Vagina (tissue), 2 donors: ENCODE data around the gene RUNX2.

ENCODE experiments used
- POLR2A ChIP-seq, 2 donors: fragments of 450-650 bp; IDR thresholded peaks; one replicate each; pipeline ENCODE4 v1.6.1; 2017; ENCODE audit warnings: antibody characterized with exemption in 2 of 2, mild to moderate bottlenecking in 2 of 2, moderate library complexity in 2 of 2
- TF ChIP-seq, protein P1 (sequence below), 3 experiments: fragments of 450-650 bp in 2 of 3; fragments of 200-600 bp in 1 of 3; sonication (generic) in 1 of 3; IDR thresholded peaks; one replicate each; pipeline ENCODE4 v1.5.1; 2017 to 2019; ENCODE audit warnings: antibody characterized with exemption in 3 of 3, mild to moderate bottlenecking in 2 of 3, moderate library complexity in 2 of 3

GRCh38 chr6:45571159-45571558, 243.0 kb downstream of the RUNX2 start:
- TF ChIP-seq, protein P1, sequence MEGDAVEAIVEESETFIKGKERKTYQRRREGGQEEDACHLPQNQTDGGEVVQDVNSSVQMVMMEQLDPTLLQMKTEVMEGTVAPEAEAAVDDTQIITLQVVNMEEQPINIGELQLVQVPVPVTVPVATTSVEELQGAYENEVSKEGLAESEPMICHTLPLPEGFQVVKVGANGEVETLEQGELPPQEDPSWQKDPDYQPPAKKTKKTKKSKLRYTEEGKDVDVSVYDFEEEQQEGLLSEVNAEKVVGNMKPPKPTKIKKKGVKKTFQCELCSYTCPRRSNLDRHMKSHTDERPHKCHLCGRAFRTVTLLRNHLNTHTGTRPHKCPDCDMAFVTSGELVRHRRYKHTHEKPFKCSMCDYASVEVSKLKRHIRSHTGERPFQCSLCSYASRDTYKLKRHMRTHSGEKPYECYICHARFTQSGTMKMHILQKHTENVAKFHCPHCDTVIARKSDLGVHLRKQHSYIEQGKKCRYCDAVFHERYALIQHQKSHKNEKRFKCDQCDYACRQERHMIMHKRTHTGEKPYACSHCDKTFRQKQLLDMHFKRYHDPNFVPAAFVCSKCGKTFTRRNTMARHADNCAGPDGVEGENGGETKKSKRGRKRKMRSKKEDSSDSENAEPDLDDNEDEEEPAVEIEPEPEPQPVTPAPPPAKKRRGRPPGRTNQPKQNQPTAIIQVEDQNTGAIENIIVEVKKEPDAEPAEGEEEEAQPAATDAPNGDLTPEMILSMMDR (IDR thresholded peaks at IDR 0.05) = no peak
- no peak for TF ChIP-seq POLR2A (IDR thresholded peaks at IDR 0.05)
